ENCODE data around the gene FAM184B.

The FAM184B gene

DNA sequence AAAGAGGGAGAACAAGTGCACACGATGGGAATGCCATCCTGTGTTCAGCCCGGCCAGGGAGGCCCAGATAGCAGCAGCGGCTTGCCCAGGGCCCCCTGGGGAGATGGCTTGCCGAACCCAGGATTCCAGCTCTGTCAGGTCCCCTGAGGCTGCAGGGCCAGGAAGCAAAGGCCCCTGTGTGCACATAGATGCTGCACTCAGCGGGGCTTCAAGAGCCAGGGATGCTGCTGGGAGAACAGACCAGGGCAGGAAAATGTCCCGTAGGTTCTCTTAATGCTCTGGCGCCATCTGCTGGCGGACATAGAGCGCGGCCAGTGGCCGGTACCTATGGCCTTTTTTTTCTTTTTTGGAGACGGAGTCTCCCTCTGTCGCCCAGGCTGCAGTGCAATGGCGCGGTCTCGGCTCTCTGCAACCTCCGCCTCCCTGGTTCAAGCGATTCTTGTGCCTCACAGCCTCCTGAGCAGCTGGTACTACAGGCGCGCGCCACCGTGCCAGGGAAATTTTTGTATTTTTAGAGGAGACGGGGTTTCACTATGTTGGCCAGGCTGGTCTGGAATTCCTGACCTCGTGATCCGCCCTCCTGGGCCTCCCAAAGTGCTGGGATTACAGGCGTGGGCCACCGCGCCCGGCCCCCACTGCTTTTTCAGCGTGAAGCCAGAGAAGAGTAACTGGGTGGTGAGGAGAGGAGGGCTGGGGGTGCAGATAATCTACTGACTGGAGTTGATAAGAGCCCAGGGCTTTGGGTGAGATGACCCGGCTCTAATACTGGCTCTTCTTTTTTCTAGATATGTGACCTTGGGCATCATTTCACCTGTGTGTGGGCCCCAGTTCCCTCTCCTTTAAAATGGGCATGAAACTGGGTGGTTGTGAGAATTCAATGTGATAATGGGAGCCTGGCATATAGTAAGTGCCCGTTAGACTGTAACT, 144.5 kb downstream of the FAM184B start:
- DNase-seq: peak; percentile 72
- 52% methylated on average over 32 of the region's 32 CpGs for WGBS

DNA sequence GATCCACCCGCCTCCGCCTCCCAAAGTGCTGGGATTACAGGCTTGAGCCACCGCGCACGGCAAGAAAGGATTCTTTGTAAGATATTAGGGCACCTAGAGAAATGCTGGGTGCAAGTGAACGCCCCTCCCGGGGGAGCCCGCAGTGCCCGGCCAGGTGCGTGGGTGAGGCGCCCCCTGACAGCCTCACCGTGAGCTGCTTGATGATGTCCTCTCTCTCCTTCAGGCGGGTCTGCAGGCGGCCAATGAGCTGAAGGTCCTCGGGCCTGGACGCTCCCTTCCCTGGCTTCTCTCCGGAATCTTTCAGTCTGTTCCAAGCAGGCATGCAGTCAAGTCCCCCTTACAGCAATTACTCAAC, 145.1 kb downstream of the FAM184B start:
- Histone ChIP-seq H3K23ac (ENCODE audit: low read length in 2 of 2) (no peak overlapping the region), H2BK12ac (ENCODE audit: low read length in 2 of 2) (no peak overlapping the region), H2BK5ac (ENCODE audit: low read depth, low read length, poor library complexity, severe bottlenecking) (no peak overlapping the region), H2AK5ac (ENCODE audit: low read length, severe bottlenecking) (no peak overlapping the region), H3K79me1 (replicated peaks; ENCODE audit: low read length, poor library complexity, severe bottlenecking) (peaks cover 14% of the 10 kb centered on the region), H3K27ac (ENCODE audit: low read length, poor library complexity, severe bottlenecking) (no peak overlapping the region), H3K27me3 (ENCODE audit: control insufficient read depth in 1 of 2, insufficient read depth in 1 of 2, low read length in 2 of 2) (no peaks in the 10 kb centered on the region), H2BK120ac (ENCODE audit: low read depth, low read length) (no peak overlapping the region), H4K91ac (ENCODE audit: low read length) (no peak overlapping the region), H4K8ac (ENCODE audit: low read length) (no peak overlapping the region), H3K4me1 (ENCODE audit: control insufficient read depth, insufficient read depth, low read depth, low read length) (peaks cover 2% of the 10 kb centered on the region), H3K9ac (ENCODE audit: low read length) (no peak overlapping the region), H3K4ac (ENCODE audit: low read depth in 1 of 2, low read length in 2 of 2) (no peak overlapping the region), H3K36me3 (ENCODE audit: control insufficient read depth in 1 of 2, insufficient read depth in 2 of 2, low read depth in 1 of 2, low read length in 2 of 2) (peaks cover 29 to 68% of the 10 kb centered on the region in 2 experiments), H3K18ac (ENCODE audit: low read depth in 1 of 2, low read length in 2 of 2) (no peak overlapping the region), H3K4me3 (ENCODE audit: insufficient read depth in 1 of 2, low read depth in 1 of 2, low read length in 2 of 2) (no peak overlapping the region), H3K14ac (ENCODE audit: low read length in 2 of 2) (no peak overlapping the region), H3K4me2 (ENCODE audit: low read length, poor library complexity, severe bottlenecking) (no peak overlapping the region), H2AFZ (ENCODE audit: low read depth, low read length) (no peak overlapping the region), H3K9me3 (ENCODE audit: control insufficient read depth, low read length) (no peaks in the 10 kb centered on the region), H2BK15ac (ENCODE audit: low read depth, poor library complexity, severe bottlenecking) (no peak overlapping the region)
- 90% methylated on average over 17 of the region's 17 CpGs for WGBS
- DNase-seq: no peak

More for the DNA sequence above, 144.5 kb downstream of the FAM184B start:
- Histone ChIP-seq H3K9ac (ENCODE audit: low read length) (no peak overlapping the region), H3K27me3 (ENCODE audit: control insufficient read depth in 1 of 2, insufficient read depth in 1 of 2, low read length in 2 of 2) (no peaks in the 10 kb centered on the region), H2AFZ (ENCODE audit: low read depth, low read length) (no peak overlapping the region), H2BK15ac (ENCODE audit: low read depth, poor library complexity, severe bottlenecking) (no peak overlapping the region), H3K27ac (ENCODE audit: low read length, poor library complexity, severe bottlenecking) (no peak overlapping the region), H4K91ac (ENCODE audit: low read length) (no peak overlapping the region), H3K36me3 (ENCODE audit: control insufficient read depth in 1 of 2, insufficient read depth in 2 of 2, low read depth in 1 of 2, low read length in 2 of 2) (peaks cover 32 to 62% of the 10 kb centered on the region in 2 experiments), H3K4ac (ENCODE audit: low read depth in 1 of 2, low read length in 2 of 2) (no peak overlapping the region), H2BK12ac (ENCODE audit: low read length in 2 of 2) (no peak overlapping the region), H2BK120ac (ENCODE audit: low read depth, low read length) (no peak overlapping the region), H2BK5ac (ENCODE audit: low read depth, low read length, poor library complexity, severe bottlenecking) (no peak overlapping the region), H3K4me2 (ENCODE audit: low read length, poor library complexity, severe bottlenecking) (no peak overlapping the region), H4K8ac (ENCODE audit: low read length) (peak overlapping the region; percentile 78), H3K23ac (ENCODE audit: low read length in 2 of 2) (no peak overlapping the region), H3K4me3 (ENCODE audit: insufficient read depth in 1 of 2, low read depth in 1 of 2, low read length in 2 of 2) (no peak overlapping the region), H3K18ac (ENCODE audit: low read depth in 1 of 2, low read length in 2 of 2) (no peak overlapping the region), H2AK5ac (ENCODE audit: low read length, severe bottlenecking) (no peak overlapping the region), H3K4me1 (ENCODE audit: control insufficient read depth, insufficient read depth, low read depth, low read length) (peaks cover 2% of the 10 kb centered on the region), H3K9me3 (ENCODE audit: control insufficient read depth, low read length) (no peaks in the 10 kb centered on the region), H3K79me1 (replicated peaks; ENCODE audit: low read length, poor library complexity, severe bottlenecking) (peaks cover 12% of the 10 kb centered on the region), H3K14ac (ENCODE audit: low read length in 2 of 2) (no peak overlapping the region)

DNA sequence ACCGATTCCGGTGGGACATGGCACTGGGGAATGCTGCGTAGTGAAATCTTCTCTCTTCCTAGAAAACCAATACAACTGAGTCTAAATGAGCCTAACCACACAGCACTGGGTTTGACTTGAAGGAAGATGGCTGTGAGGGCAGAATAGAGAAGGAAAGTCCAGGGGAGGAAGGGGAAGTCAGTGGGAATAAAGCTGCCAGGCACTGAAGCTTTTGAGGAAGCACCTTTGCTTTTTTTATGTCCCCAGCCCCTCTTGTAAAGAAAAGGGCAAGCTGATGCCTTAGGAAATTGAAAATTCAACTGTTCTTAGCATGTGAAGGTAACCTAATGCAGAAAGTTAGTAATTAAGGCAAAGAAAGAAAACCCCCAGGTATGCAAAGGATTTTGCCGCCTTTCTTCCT, 146.4 kb downstream of the FAM184B start:
- no peak overlapping the region for H3K4me2 ChIP-seq (ENCODE audit: low read length, poor library complexity, severe bottlenecking)
- no peak overlapping the region for H3K27ac ChIP-seq (ENCODE audit: low read length, poor library complexity, severe bottlenecking)
- H3K23ac ChIP-seq (ENCODE audit: low read length in 2 of 2): no peak overlapping the region
- no peak overlapping the region for H4K91ac ChIP-seq (ENCODE audit: low read length)
- no peak overlapping the region for H2AFZ ChIP-seq (ENCODE audit: low read depth, low read length)
- no peak overlapping the region for H2BK5ac ChIP-seq (ENCODE audit: low read depth, low read length, poor library complexity, severe bottlenecking)
- DNase-seq: no peak
- H3K4me3 ChIP-seq (ENCODE audit: insufficient read depth in 1 of 2, low read depth in 1 of 2, low read length in 2 of 2): no peak overlapping the region
- no peak overlapping the region for H2BK12ac ChIP-seq (ENCODE audit: low read length in 2 of 2)
- H2BK120ac ChIP-seq (ENCODE audit: low read depth, low read length): no peak overlapping the region
- H3K4ac ChIP-seq (ENCODE audit: low read depth in 1 of 2, low read length in 2 of 2): no peak overlapping the region
- no peak overlapping the region for H2AK5ac ChIP-seq (ENCODE audit: low read length, severe bottlenecking)
- H4K8ac ChIP-seq (ENCODE audit: low read length): no peak overlapping the region
- peaks cover 2% of the 10 kb centered on the region for H3K4me1 ChIP-seq (ENCODE audit: control insufficient read depth, insufficient read depth, low read depth, low read length)
- H3K9ac ChIP-seq (ENCODE audit: low read length): no peak overlapping the region
- WGBS: 100% methylated on average over 2 of the region's 4 CpGs
- no peak overlapping the region for H3K18ac ChIP-seq (ENCODE audit: low read depth in 1 of 2, low read length in 2 of 2)
- H3K14ac ChIP-seq (ENCODE audit: low read length in 2 of 2): no peak overlapping the region
- H3K79me1 ChIP-seq (replicated peaks; ENCODE audit: low read length, poor library complexity, severe bottlenecking): peaks cover 20% of the 10 kb centered on the region
- no peak overlapping the region for H2BK15ac ChIP-seq (ENCODE audit: low read depth, poor library complexity, severe bottlenecking)
- H3K27me3 ChIP-seq (ENCODE audit: control insufficient read depth in 1 of 2, insufficient read depth in 1 of 2, low read length in 2 of 2): no peaks in the 10 kb centered on the region
- H3K9me3 ChIP-seq (ENCODE audit: control insufficient read depth, low read length): no peaks in the 10 kb centered on the region
- H3K36me3 ChIP-seq (ENCODE audit: control insufficient read depth in 1 of 2, insufficient read depth in 2 of 2, low read depth in 1 of 2, low read length in 2 of 2): peaks cover 34 to 81% of the 10 kb centered on the region in 2 experiments

DNA sequence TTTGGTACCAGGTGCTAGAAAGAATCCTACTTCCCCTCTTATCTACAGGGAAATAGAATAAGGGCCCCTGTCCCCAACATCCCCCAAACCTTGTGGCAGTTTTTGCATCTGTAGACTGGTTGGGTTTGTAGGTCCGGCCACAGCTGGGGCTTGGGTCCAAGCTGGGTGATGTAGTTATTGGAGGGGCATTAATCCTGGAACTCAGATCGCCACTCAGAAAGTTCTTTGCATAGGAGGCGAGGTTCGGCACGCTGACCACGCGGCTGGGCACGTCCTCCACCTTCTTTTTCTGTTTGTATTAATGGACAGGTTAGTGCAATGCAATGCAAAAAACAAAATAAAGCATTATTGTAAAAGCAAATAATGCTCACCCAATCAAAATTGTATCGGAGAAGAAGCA, 147.8 kb downstream of the FAM184B start:
- no peak overlapping the region for H2BK12ac ChIP-seq (ENCODE audit: low read length in 2 of 2)

More for the DNA sequence above, 147.8 kb downstream of the FAM184B start:
- Histone ChIP-seq H3K4me1 (ENCODE audit: control insufficient read depth, insufficient read depth, low read depth, low read length) (peaks cover 2% of the 10 kb centered on the region), H3K4me2 (ENCODE audit: low read length, poor library complexity, severe bottlenecking) (peak overlapping the region; percentile 37), H3K36me3 (ENCODE audit: control insufficient read depth in 1 of 2, insufficient read depth in 2 of 2, low read depth in 1 of 2, low read length in 2 of 2) (peaks cover 29 to 87% of the 10 kb centered on the region in 2 experiments), H4K8ac (ENCODE audit: low read length) (no peak overlapping the region), H3K23ac (ENCODE audit: low read length in 2 of 2) (no peak overlapping the region), H3K18ac (ENCODE audit: low read depth in 1 of 2, low read length in 2 of 2) (no peak overlapping the region), H3K4me3 (ENCODE audit: insufficient read depth in 1 of 2, low read depth in 1 of 2, low read length in 2 of 2) (no peak overlapping the region), H3K9ac (ENCODE audit: low read length) (no peak overlapping the region), H4K91ac (ENCODE audit: low read length) (no peak overlapping the region), H2AK5ac (ENCODE audit: low read length, severe bottlenecking) (no peak overlapping the region), H3K4ac (ENCODE audit: low read depth in 1 of 2, low read length in 2 of 2) (no peak overlapping the region), H3K27me3 (ENCODE audit: control insufficient read depth in 1 of 2, insufficient read depth in 1 of 2, low read length in 2 of 2) (no peaks in the 10 kb centered on the region), H2BK15ac (ENCODE audit: low read depth, poor library complexity, severe bottlenecking) (no peak overlapping the region), H2BK5ac (ENCODE audit: low read depth, low read length, poor library complexity, severe bottlenecking) (no peak overlapping the region), H2AFZ (ENCODE audit: low read depth, low read length) (no peak overlapping the region), H3K14ac (ENCODE audit: low read length in 2 of 2) (no peak overlapping the region), H3K9me3 (ENCODE audit: control insufficient read depth, low read length) (no peaks in the 10 kb centered on the region), H2BK120ac (ENCODE audit: low read depth, low read length) (no peak overlapping the region), H3K27ac (ENCODE audit: low read length, poor library complexity, severe bottlenecking) (no peak overlapping the region), H3K79me1 (replicated peaks; ENCODE audit: low read length, poor library complexity, severe bottlenecking) (peaks cover 22% of the 10 kb centered on the region)
- WGBS: 96% methylated on average over 9 of the region's 9 CpGs
- DNase-seq: no peak
